ENCODE results near the gene PRDM8.

PRDM8 gene

DNA sequence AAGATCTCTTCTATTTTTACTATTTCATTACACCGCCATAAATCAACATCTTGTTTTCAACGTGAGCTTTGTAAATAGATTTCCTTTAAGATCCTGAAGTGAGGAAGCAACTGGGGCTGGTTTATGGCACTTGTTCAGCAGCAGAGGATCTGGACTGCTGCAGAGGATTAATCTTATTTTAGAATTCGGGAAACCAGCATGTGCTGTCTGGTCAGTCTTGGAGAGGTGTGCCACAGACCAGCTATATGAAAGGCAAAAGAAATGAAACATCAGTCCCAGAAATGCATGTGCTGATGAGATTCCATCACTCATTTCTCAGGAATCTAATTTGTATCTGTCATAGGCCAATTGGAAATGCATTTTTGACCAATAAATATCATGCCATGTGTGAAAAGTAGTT, 23.4 kb downstream of the PRDM8 start:
- no peaks in the 10 kb centered on the region for H3K36me3 Mint-ChIP-seq (ENCODE audit: low read depth)

DNA sequence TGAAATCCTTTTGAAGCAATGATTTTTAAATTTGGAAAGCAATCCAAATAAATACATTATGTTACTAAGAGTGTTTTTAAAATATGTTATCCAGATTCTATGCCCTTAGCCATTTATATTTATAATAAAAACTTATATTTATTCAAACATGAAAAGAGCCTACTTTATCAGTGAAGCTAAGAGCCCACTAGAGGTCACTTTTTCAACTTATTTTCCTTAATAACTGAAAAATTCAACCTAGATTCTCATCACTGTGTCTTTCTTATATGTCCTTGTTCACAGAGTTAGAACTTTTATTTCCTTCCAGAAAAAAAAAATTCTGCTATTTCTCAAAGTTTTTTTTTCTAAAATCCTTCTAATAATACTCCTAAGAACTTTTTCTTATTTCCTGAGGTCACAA, 23.9 kb downstream of the PRDM8 start:
- peaks cover 34% of the 10 kb centered on the region for H3K27me3 Mint-ChIP-seq
- H3K36me3 Mint-ChIP-seq (ENCODE audit: low read depth), result no peaks in the 10 kb centered on the region
- H3K4me1 Mint-ChIP-seq (ENCODE audit: low read depth), result no peaks in the 10 kb centered on the region
- H3K27ac Mint-ChIP-seq, result no peak overlapping the region
- no peak overlapping the region for H3K4me3 Mint-ChIP-seq
- H3K9me3 Mint-ChIP-seq, result no peaks in the 10 kb centered on the region

More for the DNA sequence above, 23.4 kb downstream of the PRDM8 start:
- Mint-ChIP-seq H3K27ac (no peak overlapping the region), H3K4me1 (ENCODE audit: low read depth) (no peaks in the 10 kb centered on the region), H3K4me3 (no peak overlapping the region), H3K9me3 (no peaks in the 10 kb centered on the region), H3K27me3 (peaks cover 34% of the 10 kb centered on the region)

DNA sequence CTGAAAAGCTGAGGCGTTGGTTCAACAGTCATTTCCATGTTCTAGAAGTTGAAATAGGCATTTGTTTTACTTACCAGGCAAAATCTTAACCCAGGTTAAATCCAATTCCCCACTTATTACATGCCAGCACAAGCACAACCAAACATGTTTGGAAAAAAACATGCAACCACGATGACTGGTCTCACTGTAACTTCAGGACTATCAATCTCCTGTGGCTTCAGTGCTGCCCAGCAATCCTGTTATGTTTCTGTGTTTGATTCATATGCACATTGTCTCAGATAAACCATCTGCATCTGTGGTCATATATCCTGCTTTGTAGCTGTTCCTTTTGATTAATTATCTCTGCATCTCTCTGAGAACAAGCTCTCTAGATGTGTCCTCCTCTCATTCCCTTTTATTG, 28.3 kb downstream of the PRDM8 start:
- no peak overlapping the region for H3K27ac Mint-ChIP-seq
- H3K4me3 Mint-ChIP-seq, result no peak overlapping the region
- no peaks in the 10 kb centered on the region for H3K36me3 Mint-ChIP-seq (ENCODE audit: low read depth)
- no peaks in the 10 kb centered on the region for H3K9me3 Mint-ChIP-seq
- peaks cover 28% of the 10 kb centered on the region for H3K27me3 Mint-ChIP-seq
- H3K4me1 Mint-ChIP-seq (ENCODE audit: low read depth), result no peaks in the 10 kb centered on the region

DNA sequence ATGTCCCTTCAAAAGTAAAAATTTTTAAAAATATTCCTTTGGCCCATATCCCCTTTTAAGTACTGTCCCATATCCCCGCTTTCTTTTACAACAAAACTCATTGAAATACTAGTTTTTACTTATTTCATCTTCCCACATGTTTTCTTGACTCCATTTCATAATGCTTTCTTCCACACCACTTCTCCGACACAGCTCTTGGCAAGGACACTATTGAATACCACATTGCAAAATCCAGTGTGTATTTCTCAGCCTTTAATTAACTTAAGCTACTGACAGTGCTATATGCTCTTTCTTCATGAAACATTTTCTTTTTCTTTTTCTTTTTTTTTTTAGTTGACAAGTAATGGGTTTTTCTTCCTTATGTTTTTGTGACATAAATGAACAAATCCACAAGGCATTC, 28.8 kb downstream of the PRDM8 start:
- Mint-ChIP-seq H3K27me3 (peaks cover 27% of the 10 kb centered on the region), H3K4me1 (ENCODE audit: low read depth) (no peaks in the 10 kb centered on the region), H3K27ac (no peak overlapping the region), H3K9me3 (no peaks in the 10 kb centered on the region), H3K36me3 (ENCODE audit: low read depth) (no peaks in the 10 kb centered on the region), H3K4me3 (no peak overlapping the region)

DNA sequence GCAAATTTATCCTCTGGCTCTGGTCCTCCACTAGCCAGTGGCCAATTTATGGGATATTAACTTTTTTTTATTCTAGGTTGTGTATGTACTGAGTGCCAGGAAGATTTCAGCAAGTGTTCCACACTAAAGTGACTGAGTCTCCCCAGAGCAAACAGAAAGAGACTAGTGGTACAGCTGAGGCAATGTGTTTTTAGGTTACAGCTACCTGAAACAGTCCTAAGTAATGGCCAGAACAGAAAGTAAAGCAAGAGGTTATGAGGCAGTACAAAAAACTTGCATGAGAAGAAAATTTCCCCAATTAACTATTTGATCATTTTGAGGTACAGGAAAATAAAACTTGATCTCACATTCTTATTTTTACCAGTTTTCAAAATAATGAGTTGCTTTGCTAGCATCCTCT, 31.2 kb downstream of the PRDM8 start:
- no peak overlapping the region for H3K27ac Mint-ChIP-seq
- no peaks in the 10 kb centered on the region for H3K4me1 Mint-ChIP-seq (ENCODE audit: low read depth)
- H3K9me3 Mint-ChIP-seq, result no peaks in the 10 kb centered on the region
- no peaks in the 10 kb centered on the region for H3K36me3 Mint-ChIP-seq (ENCODE audit: low read depth)
- H3K4me3 Mint-ChIP-seq, result no peak overlapping the region
- peaks cover 22% of the 10 kb centered on the region for H3K27me3 Mint-ChIP-seq

DNA sequence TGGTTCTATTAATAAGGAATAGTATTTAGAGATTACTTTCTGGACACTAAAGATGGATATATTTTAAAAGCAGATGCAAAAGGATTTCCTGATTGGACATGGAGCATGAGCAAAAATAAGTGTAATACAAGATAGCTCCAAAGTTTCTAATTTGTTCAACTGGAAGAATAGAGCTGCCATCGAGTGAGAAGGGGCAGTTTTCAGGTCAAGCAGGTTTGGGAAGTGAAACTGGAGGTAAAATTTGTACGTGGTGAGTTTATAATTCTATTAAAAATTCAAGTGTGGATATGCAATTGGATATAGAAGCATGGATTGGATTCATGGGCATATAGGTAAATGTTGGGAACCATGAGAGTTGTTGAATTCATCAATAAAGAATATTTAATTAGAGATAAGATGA, 31.8 kb downstream of the PRDM8 start:
- Mint-ChIP-seq H3K4me3 (no peak overlapping the region), H3K4me1 (ENCODE audit: low read depth) (no peaks in the 10 kb centered on the region), H3K9me3 (no peaks in the 10 kb centered on the region), H3K36me3 (ENCODE audit: low read depth) (no peaks in the 10 kb centered on the region), H3K27me3 (peaks cover 26% of the 10 kb centered on the region), H3K27ac (no peak overlapping the region)

DNA sequence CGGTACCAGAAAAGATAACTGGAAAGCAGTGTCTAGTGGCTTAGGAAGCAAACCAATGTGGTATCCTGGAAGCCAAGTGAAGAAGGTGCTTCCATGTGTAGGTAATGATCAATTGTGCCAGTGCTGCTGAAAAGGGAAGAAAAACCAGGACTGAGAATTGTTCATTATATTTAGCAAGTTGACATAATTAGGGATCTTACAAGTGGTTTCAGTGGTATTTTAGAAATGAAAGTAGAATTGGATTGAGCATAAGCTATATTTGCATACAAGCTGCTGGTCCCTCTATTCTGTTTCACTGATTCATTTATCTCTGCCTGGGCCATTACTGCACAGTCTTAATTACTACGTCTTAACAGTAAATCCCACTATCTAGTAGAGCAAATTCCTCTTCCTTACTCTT, 32.3 kb downstream of the PRDM8 start:
- Mint-ChIP-seq H3K27ac (no peak overlapping the region), H3K27me3 (peaks cover 26% of the 10 kb centered on the region), H3K36me3 (ENCODE audit: low read depth) (no peaks in the 10 kb centered on the region), H3K9me3 (no peaks in the 10 kb centered on the region), H3K4me3 (no peak overlapping the region), H3K4me1 (ENCODE audit: low read depth) (no peaks in the 10 kb centered on the region)

DNA sequence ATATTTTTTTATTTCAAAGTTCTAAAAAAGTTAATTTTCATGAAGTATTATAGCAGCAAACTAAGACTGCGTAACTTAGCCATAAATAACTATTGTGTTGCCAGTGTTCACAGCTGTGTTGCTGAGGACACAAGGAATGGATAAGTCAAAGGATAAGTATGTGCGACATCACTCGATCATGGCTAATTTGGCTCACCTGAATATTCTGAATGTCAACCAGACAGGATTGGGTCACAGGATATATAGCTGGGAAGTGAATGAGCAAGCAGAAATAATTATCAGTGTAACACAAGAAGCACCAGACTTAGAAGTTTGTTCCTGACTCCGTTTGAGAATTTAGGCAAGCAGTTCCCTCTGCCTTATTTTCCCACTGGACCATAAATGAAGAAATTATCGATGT, 33.9 kb downstream of the PRDM8 start:
- Mint-ChIP-seq H3K27ac (no peak overlapping the region), H3K36me3 (ENCODE audit: low read depth) (no peaks in the 10 kb centered on the region), H3K4me1 (ENCODE audit: low read depth) (no peaks in the 10 kb centered on the region), H3K27me3 (peaks cover 29% of the 10 kb centered on the region), H3K9me3 (no peaks in the 10 kb centered on the region), H3K4me3 (no peak overlapping the region)

DNA sequence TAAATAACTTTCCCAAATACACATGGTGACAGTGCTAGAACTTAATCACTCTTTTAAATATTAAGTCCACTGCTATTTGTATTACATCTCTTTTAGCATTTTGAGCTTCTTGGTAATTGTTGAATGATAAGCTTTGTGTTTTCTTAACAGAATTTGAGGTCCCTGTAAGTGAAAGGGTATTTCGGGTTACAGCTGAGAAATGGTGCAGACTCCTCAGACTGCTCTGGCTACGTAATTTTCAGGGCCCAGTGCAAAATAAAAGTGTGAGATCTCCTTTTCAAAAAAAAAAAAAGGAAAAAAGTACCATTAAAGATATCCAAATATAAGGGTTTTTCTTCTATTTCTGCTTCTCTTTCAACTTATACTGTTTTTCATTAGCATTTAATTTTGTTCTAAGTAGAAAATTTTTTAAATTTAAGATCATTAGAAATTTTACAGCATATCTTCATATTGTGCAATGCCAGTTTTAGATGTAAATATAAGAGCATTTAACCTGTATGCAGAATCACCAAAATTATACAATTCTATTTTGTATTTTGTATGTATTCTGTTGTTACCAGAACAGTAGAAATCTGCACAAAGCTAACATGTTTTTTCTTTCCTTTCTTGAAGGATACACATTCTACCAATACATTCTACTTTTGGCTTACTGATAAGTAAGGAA, 35.5 kb downstream of the PRDM8 start:
- Mint-ChIP-seq H3K4me1 (ENCODE audit: low read depth) (no peaks in the 10 kb centered on the region), H3K9me3 (no peaks in the 10 kb centered on the region)

DNA sequence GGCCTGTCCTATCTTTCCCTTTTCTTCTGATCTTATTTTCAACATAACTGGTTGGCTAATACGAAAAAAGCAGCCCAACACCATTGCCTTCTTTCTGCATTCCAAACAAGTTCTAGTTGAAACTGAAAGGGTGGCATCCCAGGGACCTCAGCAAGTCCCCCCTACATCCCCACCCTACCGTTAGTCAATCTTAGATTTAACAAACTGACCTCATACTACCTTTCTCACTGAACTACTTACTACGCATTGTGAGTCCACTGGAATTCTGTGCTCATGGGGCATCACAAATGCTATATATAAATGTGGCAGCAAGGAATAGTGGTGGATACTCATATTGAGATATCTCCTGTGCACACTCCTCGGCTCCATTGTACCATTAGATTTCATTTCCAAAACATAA, 36.1 kb downstream of the PRDM8 start:
- Mint-ChIP-seq H3K9me3 (no peaks in the 10 kb centered on the region), H3K27me3 (peaks cover 32% of the 10 kb centered on the region), H3K36me3 (ENCODE audit: low read depth) (no peaks in the 10 kb centered on the region), H3K4me1 (ENCODE audit: low read depth) (no peaks in the 10 kb centered on the region), H3K4me3 (no peak overlapping the region), H3K27ac (no peak overlapping the region)

More for the DNA sequence above, 35.5 kb downstream of the PRDM8 start:
- no peak overlapping the region for H3K4me3 Mint-ChIP-seq
- H3K27me3 Mint-ChIP-seq, result peaks cover 30% of the 10 kb centered on the region
- H3K36me3 Mint-ChIP-seq (ENCODE audit: low read depth), result no peaks in the 10 kb centered on the region
- no peak overlapping the region for H3K27ac Mint-ChIP-seq

DNA sequence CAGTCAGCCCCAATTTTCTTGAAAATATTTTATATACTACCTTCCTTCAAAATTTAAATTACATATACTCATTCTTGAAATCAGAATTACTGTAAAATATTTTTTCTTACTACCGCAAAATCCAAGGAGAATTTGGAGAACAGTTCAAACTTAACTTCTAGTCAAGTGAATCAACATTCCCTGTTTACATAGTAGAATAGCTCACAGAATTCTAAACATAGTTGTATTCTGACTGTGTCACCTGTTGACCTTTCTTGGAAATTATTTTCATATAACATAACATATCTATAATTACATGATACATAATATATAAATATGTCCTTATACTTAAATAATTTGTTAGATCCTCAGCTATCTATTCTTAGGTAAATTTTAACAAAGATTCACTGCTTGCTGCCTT, 38.1 kb downstream of the PRDM8 start:
- H3K4me1 Mint-ChIP-seq (ENCODE audit: low read depth), result no peaks in the 10 kb centered on the region
- H3K9me3 Mint-ChIP-seq, result no peaks in the 10 kb centered on the region
- H3K4me3 Mint-ChIP-seq, result no peak overlapping the region
- peaks cover 15% of the 10 kb centered on the region for H3K27me3 Mint-ChIP-seq
- H3K36me3 Mint-ChIP-seq (ENCODE audit: low read depth), result no peaks in the 10 kb centered on the region
- H3K27ac Mint-ChIP-seq, result no peak overlapping the region

DNA sequence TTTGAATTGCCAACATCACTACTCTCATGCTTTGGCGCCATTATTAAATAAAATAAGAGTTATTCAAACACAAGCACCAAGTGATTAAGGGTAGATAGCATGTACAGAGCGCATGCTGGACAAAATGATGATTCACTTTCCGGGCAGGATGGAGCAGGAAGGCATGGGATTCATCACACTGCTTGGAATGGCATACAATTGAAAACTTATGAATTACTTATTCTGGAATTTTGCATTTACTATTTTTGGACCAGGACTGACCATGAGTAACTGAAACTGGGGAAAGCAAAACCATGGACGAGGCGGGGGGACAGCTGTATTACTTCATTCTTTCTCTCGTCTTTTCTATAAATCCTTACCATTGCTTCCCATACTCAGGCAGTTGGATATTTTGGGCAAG, 40.7 kb downstream of the PRDM8 start:
- Mint-ChIP-seq H3K27ac (no peak overlapping the region), H3K36me3 (ENCODE audit: low read depth) (no peaks in the 10 kb centered on the region), H3K9me3 (no peaks in the 10 kb centered on the region), H3K4me3 (no peak overlapping the region), H3K27me3 (peaks cover 13% of the 10 kb centered on the region), H3K4me1 (ENCODE audit: low read depth) (no peaks in the 10 kb centered on the region)

DNA sequence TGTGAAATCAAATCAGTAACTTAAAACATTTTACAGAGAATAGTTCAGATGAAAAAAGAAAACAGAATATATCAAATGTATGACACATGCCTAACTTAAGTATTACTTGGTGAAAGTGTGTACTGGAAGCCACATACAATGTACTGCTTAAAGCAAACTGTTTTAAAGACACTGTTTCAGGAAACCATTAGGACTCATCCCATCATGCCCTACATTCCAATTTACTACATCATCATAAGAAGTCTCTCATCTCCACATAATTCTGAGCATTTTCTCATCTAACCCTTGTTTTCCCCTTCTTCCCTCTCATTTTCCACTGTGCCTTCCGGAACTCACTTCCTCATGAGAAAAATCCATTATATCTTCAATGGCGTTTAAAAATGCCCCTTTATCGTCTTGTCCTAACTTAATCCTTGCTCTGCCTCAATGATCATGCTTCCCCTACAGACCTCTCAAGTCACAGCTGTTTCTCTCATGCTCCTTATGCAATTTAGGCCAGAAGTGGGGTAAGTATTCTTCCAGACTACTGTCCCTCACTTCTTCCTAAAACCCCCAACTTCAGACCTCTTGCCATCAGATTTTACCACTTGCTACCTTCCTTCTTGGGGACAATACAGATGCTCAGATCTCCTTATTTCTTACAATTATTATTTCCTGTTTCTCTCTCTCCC, 42.3 kb downstream of the PRDM8 start:
- Mint-ChIP-seq H3K27me3 (peaks cover 12% of the 10 kb centered on the region), H3K4me1 (ENCODE audit: low read depth) (no peaks in the 10 kb centered on the region), H3K9me3 (no peaks in the 10 kb centered on the region), H3K27ac (no peak overlapping the region), H3K4me3 (no peak overlapping the region), H3K36me3 (ENCODE audit: low read depth) (no peaks in the 10 kb centered on the region)

DNA sequence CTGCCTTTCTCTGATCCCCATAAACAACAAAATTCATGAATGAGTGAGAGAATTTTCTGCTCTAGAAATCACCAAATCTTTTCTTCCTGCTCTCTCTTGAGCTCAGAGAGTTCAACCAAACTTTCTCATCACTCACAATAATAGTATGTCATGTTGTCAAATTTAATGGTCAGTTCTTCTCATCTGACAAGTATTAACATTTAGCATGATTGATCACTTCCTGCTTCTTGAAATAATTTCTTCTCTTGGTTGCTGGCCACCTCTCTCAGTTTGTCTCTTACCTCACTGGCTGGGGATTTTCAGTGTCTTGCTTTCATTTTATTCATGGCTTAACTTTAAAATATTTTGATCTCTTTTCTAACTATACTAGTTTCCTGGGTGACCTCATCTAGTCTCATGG, 43.7 kb downstream of the PRDM8 start:
- peaks cover 15% of the 10 kb centered on the region for H3K27me3 Mint-ChIP-seq
- H3K9me3 Mint-ChIP-seq, result no peaks in the 10 kb centered on the region
- no peaks in the 10 kb centered on the region for H3K4me1 Mint-ChIP-seq (ENCODE audit: low read depth)
- no peak overlapping the region for H3K4me3 Mint-ChIP-seq
- H3K27ac Mint-ChIP-seq, result no peak overlapping the region
- H3K36me3 Mint-ChIP-seq (ENCODE audit: low read depth), result no peaks in the 10 kb centered on the region

DNA sequence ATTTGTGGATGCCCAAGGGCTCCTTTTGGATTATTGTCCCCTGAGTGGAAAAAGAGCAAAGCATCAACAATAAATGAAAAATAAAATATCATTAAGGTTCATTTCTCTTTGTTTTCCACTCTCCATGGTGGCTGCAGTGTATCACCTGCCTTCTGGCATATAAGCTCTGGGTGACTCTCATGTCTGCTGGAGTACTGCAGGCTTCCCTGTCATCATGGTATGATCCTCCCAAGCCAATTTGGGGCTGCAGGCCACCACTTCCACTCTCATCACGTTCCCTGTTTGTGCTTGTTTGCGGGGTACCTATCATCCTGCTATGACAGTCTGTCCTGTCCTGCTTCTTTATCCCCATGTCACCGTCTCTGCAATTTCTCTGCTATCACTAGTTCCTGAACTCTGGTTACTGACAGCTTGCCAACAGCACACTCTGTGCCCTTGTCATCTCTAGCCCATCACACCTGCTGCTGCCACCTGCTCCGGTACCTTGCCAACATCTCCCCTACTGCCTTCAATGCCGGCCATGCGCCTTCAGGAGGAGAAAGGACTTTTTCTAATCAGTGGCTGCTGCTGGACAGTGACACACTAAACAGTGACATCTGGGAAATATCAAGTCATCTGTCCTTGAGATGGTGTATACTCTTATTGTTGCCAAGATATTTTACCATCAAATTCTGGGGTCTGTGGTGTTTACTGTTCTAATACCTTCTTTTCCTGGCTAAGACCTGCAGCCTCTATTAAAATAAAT, 46.1 kb downstream of the PRDM8 start:
- H3K27me3 Mint-ChIP-seq, result peaks cover 12% of the 10 kb centered on the region
- H3K9me3 Mint-ChIP-seq, result no peaks in the 10 kb centered on the region
- H3K27ac Mint-ChIP-seq, result no peak overlapping the region
- H3K4me3 Mint-ChIP-seq, result no peak overlapping the region
- H3K4me1 Mint-ChIP-seq (ENCODE audit: low read depth), result no peaks in the 10 kb centered on the region
- no peaks in the 10 kb centered on the region for H3K36me3 Mint-ChIP-seq (ENCODE audit: low read depth)

All from stimulated activated naive CD8-positive, alpha-beta T cell treated with anti-CD3 and anti-CD28 coated beads, Interleukin-15, Interleukin-2, amounts not matched to agents 100 ng/mL and 50 ng/mL, for 24 hours (primary cell).